Omental fat pad (tissue), 4 donors: ENCODE data around the gene HSPA1B. TPM values are rescaled to one million over a fixed set of nuclear protein-coding genes. Genes with fewer than 3 reads are reported as not detected.
"Not testable (repeated sequence)": the region's sequence is repeated elsewhere in the genome, so short reads cannot be mapped to it uniquely, and the experiment has no call there.

Source experiments
- ATAC-seq: fragments of 150-250 bp; one replicate; pipeline ENCODE4 v1.9.1; 2016; ENCODE audit warnings: mild to moderate bottlenecking, moderate library complexity; ENCODE audit not compliant: low FRiP score
- DNase-seq: peaks from one replicate; pipeline ENCODE4 v3.0.0-alpha.2; 2019; ENCODE audit warnings: low spot score
- total RNA-seq, 4 donors: library from RNA; depleted of rRNA; stranded (reverse); fragments of >200 nt; gene quantifications; one replicate each; pipeline ENCODE4 v1.1.0, GENCODE V29; 2016
- TF ChIP-seq, protein P1 (sequence below), 3 donors: fragments of 450-650 bp; IDR thresholded peaks; one replicate each; pipeline ENCODE4 v1.5.1; 2016 to 2017; ENCODE audit warnings: antibody characterized with exemption in 3 of 3, mild to moderate bottlenecking in 3 of 3, moderate library complexity in 2 of 3

HSPA1B gene
- total RNA-seq, 4 donors from 2014 or later, result 174 to 1,642 (median 258) TPM

DNA sequence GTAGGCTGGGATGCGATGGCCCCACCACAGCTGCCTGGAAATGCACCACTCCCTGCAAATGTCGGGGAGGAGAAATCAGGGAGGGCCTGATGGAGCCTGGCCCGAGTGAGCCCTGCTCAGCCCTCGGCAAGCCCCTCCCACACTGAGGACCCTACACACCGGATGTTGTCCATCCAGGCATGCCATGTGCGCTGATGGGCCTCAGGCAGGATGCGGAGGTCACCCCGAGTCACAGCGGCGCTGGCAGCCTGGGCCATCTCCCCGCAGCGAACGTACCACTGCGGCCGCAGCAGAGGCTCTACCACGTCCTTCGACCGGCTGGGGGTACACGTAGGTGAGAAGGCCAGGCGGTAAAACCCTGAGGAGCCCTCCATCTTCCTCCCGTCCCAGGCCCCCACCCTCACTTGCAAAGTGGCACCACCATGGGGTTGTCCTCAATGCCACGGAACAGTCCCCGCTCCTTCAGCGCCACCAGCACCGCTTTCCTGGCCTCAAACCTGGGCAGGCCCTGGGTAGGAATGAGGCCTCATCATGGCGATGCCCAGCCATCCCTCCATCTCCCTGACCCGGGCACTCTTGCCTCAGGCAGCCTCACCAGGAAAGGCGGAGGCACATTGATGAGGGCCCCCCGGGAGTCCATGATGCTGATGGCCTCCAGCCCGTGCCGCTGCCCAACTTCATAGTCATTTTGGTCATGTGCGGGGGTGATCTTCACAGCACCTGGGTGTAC is 45.2 kb upstream of the HSPA1B start:
- ATAC-seq (no peak), DNase-seq (no peak)
- TF ChIP-seq, protein P1, sequence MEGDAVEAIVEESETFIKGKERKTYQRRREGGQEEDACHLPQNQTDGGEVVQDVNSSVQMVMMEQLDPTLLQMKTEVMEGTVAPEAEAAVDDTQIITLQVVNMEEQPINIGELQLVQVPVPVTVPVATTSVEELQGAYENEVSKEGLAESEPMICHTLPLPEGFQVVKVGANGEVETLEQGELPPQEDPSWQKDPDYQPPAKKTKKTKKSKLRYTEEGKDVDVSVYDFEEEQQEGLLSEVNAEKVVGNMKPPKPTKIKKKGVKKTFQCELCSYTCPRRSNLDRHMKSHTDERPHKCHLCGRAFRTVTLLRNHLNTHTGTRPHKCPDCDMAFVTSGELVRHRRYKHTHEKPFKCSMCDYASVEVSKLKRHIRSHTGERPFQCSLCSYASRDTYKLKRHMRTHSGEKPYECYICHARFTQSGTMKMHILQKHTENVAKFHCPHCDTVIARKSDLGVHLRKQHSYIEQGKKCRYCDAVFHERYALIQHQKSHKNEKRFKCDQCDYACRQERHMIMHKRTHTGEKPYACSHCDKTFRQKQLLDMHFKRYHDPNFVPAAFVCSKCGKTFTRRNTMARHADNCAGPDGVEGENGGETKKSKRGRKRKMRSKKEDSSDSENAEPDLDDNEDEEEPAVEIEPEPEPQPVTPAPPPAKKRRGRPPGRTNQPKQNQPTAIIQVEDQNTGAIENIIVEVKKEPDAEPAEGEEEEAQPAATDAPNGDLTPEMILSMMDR (IDR thresholded peaks at IDR 0.05), result no peak

DNA sequence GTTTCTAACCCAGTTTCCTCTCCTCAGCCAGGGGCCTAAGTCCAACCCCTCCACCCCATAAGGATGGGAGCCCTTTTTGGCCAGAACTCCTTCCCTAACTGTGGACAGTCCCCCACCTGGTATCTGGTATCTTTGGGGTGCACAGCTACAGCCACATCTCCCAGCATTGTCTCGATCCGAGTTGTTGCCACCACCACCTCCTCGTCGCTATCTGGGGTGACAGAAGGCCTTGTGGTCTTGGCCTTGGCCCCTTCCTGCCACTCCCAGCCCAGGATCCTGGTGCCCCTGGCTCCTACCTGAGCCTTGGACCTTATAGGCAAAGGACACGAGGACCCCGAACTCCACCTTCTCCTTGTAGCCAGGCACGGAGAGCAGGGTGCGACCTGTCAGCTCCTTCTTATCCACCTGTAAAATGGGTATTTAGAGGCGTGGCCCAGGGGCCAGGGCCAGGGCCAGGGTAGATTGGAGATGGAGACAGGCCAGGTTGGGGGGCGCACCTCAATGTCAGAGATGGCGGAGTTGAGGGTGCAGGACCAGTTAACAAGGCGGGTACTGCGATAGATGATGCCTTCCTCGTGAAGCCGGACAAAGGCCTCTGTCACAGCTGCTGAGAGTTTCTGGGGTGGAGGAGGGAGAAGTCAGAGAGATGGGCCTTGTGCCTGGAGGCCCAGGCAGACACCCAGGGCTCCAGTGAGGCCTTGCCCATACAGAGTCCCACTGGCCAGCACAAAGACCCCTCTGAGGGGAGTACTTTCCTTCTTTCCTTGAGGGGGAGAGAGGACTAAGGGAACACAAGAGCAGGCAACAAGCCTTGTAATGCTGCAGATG is 43.2 kb upstream of the HSPA1B start:
- TF ChIP-seq, protein P1 (IDR thresholded peaks at IDR 0.05), result no peak
- ATAC-seq (no peak), DNase-seq (no peak)

- TF ChIP-seq, protein P1 (IDR thresholded peaks at IDR 0.05), result no peak
- DNase-seq (no peak), ATAC-seq (no peak)
These were observed 42.1 kb upstream of the HSPA1B start for GRCh38 chr6:31785475-31785874.

GRCh38 chr6:31791324-31792089 is 36.0 kb upstream of the HSPA1B start:
- TF ChIP-seq, protein P1 (IDR thresholded peaks at IDR 0.05), result no peak

DNA sequence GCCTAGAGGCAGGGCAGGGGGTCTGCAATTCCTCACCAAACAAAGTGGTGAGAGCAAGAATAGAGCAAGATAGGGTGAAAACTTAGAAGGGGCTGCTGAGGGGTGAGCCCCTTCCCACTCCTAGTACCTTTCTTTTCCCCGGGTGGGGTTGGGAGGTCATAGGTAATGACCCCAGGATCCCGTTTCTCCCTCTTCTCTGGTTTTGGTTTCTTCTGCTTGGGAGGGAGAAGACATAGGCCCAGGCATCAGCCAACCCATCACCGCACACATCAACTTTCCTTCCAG is 35.5 kb upstream of the HSPA1B start:
- TF ChIP-seq, protein P1 (IDR thresholded peaks at IDR 0.05), result no peak
- ATAC-seq (no peak), DNase-seq (no peak)

More at GRCh38 chr6:31791324-31792089, 36.0 kb upstream of the HSPA1B start:
- DNase-seq (peak; percentile 51), ATAC-seq (no peak)

DNA sequence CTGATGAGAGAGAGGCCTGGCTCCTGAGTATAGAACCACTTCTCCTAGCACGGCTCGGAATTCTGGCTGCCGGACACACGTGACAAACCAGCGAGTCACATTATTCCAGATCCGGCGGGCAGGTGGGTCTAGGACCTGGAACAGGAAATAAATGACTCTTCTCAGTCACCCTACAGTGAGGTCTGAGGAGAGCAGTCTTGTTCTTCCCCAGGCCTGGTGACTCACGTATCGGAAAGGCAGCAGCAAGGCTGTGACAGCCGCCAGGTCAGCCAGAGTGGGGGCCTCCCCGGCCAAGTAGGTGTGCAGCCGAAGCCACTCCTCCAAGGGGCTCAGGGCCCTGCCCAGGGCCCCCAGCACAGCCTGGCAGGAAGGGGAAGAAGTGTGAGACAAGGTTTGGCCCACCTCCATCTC is 34.8 kb upstream of the HSPA1B start:
- TF ChIP-seq, protein P1 (IDR thresholded peaks at IDR 0.05), result no peak
- ATAC-seq, result no peak
- no peak for DNase-seq

- ATAC-seq, result not testable (repeated sequence)
These were observed 33.7 kb upstream of the HSPA1B start for GRCh38 chr6:31793927-31794245.

More at GRCh38 chr6:31793927-31794245, 33.7 kb upstream of the HSPA1B start:
- DNase-seq, result not testable (repeated sequence)
